Measurements from ENCODE around the gene ZDHHC14.

Gene ZDHHC14

GRCh38 chr6:157629220-157629619, 248.2 kb downstream of the ZDHHC14 start:
- TF ChIP-seq, protein P1, sequence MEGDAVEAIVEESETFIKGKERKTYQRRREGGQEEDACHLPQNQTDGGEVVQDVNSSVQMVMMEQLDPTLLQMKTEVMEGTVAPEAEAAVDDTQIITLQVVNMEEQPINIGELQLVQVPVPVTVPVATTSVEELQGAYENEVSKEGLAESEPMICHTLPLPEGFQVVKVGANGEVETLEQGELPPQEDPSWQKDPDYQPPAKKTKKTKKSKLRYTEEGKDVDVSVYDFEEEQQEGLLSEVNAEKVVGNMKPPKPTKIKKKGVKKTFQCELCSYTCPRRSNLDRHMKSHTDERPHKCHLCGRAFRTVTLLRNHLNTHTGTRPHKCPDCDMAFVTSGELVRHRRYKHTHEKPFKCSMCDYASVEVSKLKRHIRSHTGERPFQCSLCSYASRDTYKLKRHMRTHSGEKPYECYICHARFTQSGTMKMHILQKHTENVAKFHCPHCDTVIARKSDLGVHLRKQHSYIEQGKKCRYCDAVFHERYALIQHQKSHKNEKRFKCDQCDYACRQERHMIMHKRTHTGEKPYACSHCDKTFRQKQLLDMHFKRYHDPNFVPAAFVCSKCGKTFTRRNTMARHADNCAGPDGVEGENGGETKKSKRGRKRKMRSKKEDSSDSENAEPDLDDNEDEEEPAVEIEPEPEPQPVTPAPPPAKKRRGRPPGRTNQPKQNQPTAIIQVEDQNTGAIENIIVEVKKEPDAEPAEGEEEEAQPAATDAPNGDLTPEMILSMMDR (IDR thresholded peaks at IDR 0.05; ENCODE audit: low read depth, low read length, missing control alignments): no peak
- Histone ChIP-seq H3K36me3 (replicated peaks) (no peaks in the 10 kb centered on the region), H3K4me3 (ENCODE audit: low read depth, low read length) (no peak overlapping the region), H3K27me3 (replicated peaks) (no peaks in the 10 kb centered on the region), H3K27ac (peak overlapping the region; percentile 13)
- DNase-seq: peak; percentile 66
- in situ Hi-C loops (cut with HindIII; ENCODE audit: low pct_ligation_motif_present, low sequenced_read_pairs): no loop called here

DNA sequence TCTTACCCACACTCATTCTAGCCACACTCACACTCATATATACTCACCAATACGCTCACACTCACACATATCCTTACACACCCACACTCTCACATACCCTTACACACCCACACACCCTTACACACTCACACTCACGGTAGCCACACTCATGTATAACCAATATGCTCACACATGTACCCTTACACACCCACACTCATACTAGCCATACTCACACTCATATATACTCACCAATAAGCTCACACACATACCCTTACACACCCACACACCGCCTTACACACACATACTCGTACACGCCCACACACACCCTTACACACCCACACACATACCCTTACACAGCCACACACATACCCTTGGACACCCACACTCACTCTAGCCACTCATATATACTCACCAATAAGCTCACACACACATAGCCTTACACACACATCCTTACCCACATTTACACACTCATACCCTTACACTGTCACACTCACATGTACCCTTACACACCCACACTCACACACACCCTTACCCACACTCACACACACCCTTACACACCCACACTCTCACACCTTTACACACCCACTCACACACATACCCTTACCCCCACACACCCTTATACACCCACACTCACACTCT, 249.6 kb downstream of the ZDHHC14 start:
- H3K27me3 ChIP-seq (replicated peaks): no peaks in the 10 kb centered on the region
- DNase-seq: no peak
- H3K4me3 ChIP-seq (ENCODE audit: low read depth, low read length): no peak overlapping the region
- in situ Hi-C loops (cut with HindIII; ENCODE audit: low pct_ligation_motif_present, low sequenced_read_pairs): no loop called here
- no peak overlapping the region for H3K27ac ChIP-seq
- TF ChIP-seq, protein P1 (IDR thresholded peaks at IDR 0.05; ENCODE audit: low read depth, low read length, missing control alignments): no peak
- H3K36me3 ChIP-seq (replicated peaks): no peaks in the 10 kb centered on the region

DNA sequence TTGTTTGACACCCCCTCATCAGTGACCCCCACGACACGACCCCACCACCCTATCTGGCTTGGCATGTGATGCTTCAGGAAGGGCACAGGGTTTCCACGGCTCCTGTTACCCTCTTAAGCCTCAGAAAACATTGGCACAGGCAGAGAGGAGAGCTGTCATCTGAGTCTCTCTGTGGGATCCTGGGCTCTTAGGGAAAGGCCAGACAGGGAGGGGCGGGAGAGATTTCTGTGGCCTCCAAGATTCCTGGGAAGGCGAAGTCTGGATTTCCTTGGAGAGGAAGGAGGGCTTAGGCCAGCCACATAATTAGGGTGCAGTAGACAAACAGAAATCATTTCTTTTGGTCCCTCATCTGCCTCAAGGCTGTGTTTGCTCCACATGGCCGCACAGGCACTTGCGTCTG, 250.4 kb downstream of the ZDHHC14 start:
- in situ Hi-C loops (cut with HindIII; ENCODE audit: low pct_ligation_motif_present, low sequenced_read_pairs): no loop called here
- H3K27me3 ChIP-seq (replicated peaks): no peaks in the 10 kb centered on the region
- TF ChIP-seq, protein P1 (IDR thresholded peaks at IDR 0.05; ENCODE audit: low read depth, low read length, missing control alignments): no peak
- H3K4me3 ChIP-seq (ENCODE audit: low read depth, low read length): no peak overlapping the region
- DNase-seq: no peak
- no peak overlapping the region for H3K27ac ChIP-seq
- no peaks in the 10 kb centered on the region for H3K36me3 ChIP-seq (replicated peaks)

DNA sequence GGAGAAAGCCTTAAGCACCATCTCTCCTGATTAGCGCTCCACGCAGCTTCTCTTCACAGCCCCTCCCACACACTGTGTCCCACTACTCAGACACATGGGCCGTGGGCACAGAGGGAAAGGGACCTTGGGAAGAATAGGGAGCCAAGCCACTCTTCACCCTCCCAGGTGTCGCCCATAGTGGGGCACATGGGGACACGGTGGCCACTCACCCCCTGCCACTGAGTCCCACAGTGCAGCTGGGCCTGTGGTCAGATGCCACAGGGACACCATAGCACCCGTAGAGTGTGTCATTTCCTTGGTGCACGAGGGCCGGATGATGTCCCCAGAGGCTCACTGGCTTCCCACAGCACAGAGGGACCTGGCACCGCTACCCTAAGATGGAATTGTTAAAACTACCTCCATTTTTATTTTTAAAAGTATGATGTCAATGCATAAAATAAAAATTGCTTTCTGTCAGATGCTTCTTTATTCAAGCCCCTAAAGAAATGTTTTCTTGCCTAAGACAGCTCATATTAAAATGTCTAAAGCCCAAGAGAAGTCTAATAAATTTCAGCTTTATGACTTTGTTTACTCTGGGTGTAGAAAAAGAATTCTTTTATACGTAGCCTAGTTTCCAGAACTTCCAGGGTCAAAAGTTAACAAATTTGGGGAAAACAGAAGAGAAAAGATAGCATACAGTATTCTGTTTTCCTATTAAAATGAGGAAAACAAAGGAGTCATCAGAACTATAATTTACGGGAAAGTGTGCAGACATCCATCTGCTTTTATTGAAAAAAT, 251.0 kb downstream of the ZDHHC14 start:
- Histone ChIP-seq H3K36me3 (replicated peaks) (no peaks in the 10 kb centered on the region), H3K27ac (no peak overlapping the region), H3K4me3 (ENCODE audit: low read depth, low read length) (no peak overlapping the region), H3K27me3 (replicated peaks) (no peaks in the 10 kb centered on the region)
- in situ Hi-C loops (cut with HindIII; ENCODE audit: low pct_ligation_motif_present, low sequenced_read_pairs): no loop called here
- DNase-seq: no peak
- TF ChIP-seq, protein P1 (IDR thresholded peaks at IDR 0.05; ENCODE audit: low read depth, low read length, missing control alignments): no peak

DNA sequence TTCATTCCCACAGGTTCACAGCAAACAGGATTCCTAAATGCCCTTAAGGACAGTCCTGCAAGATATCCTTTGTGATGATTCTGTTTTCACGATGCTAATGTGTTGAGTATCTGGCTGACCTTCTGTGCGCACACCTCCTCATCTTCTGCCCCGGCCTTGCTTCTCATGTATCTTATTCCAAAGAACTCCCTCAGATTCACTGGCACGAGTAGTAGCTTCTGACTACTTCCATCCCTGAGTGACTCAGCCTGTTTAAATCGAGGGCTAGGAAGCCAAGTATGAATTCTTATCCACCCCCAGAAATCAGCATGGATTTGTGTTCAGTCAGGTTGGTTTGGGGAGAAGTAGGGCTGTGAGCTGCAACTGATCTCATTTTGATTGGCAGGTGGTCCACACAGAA, 251.8 kb downstream of the ZDHHC14 start:
- Histone ChIP-seq H3K27ac (no peak overlapping the region), H3K4me3 (ENCODE audit: low read depth, low read length) (no peak overlapping the region), H3K27me3 (replicated peaks) (no peaks in the 10 kb centered on the region), H3K36me3 (replicated peaks) (no peaks in the 10 kb centered on the region)
- peak; percentile 68 for DNase-seq
- TF ChIP-seq, protein P1 (IDR thresholded peaks at IDR 0.05; ENCODE audit: low read depth, low read length, missing control alignments): no peak
- in situ Hi-C loops (cut with HindIII; ENCODE audit: low pct_ligation_motif_present, low sequenced_read_pairs): no loop called here
